ENCODE data around the gene CACNA1I.

DNA sequence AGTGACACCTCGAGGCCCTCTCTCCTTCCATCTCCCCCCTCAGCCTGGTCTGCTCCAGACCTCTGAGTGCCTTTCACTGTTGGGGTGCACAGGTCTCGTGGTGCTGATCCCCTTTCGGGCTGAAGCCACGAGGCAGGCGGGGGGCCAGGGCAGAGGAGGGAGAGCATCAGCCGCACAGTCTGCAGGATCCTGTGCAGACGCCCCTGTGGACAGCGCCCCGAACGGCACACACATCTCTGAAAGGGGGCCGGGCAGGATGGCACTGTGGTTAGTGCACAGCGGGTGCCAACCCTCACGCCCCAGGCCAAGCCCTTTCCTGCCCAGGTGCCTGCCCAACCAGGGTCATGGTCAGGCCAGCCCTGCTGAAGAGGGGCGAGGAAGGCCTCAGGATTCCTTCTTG is 56.7 kb downstream of the CACNA1I start:
- TF ChIP-seq, protein P1, sequence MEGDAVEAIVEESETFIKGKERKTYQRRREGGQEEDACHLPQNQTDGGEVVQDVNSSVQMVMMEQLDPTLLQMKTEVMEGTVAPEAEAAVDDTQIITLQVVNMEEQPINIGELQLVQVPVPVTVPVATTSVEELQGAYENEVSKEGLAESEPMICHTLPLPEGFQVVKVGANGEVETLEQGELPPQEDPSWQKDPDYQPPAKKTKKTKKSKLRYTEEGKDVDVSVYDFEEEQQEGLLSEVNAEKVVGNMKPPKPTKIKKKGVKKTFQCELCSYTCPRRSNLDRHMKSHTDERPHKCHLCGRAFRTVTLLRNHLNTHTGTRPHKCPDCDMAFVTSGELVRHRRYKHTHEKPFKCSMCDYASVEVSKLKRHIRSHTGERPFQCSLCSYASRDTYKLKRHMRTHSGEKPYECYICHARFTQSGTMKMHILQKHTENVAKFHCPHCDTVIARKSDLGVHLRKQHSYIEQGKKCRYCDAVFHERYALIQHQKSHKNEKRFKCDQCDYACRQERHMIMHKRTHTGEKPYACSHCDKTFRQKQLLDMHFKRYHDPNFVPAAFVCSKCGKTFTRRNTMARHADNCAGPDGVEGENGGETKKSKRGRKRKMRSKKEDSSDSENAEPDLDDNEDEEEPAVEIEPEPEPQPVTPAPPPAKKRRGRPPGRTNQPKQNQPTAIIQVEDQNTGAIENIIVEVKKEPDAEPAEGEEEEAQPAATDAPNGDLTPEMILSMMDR (tag by site-specific recombination; IDR thresholded peaks at IDR 0.05) = no peak
- TF ChIP-seq, protein P2, sequence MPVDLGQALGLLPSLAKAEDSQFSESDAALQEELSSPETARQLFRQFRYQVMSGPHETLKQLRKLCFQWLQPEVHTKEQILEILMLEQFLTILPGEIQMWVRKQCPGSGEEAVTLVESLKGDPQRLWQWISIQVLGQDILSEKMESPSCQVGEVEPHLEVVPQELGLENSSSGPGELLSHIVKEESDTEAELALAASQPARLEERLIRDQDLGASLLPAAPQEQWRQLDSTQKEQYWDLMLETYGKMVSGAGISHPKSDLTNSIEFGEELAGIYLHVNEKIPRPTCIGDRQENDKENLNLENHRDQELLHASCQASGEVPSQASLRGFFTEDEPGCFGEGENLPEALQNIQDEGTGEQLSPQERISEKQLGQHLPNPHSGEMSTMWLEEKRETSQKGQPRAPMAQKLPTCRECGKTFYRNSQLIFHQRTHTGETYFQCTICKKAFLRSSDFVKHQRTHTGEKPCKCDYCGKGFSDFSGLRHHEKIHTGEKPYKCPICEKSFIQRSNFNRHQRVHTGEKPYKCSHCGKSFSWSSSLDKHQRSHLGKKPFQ (tag by site-specific recombination; IDR thresholded peaks at IDR 0.05) = no peak
- TF ChIP-seq ZBTB20 (tag by site-specific recombination; IDR thresholded peaks at IDR 0.05) (no peak), ZNF558 (tag by site-specific recombination; IDR thresholded peaks at IDR 0.05) (no peak)

All from HEK293 (cell line).